H1 (cell line): ENCODE results near the gene THBS3. TPM values are rescaled to one million over a fixed set of nuclear protein-coding genes. Genes with fewer than 3 reads are reported as not detected.

Experiments
- JUN ChIP-seq: IDR thresholded peaks from 2 replicates; pipeline ENCODE4 v1.6.1; 2011; ENCODE audit warnings: low read depth, mild to moderate bottlenecking, improper control_type of control experiment, low read length
- JUND ChIP-seq: IDR thresholded peaks from 2 replicates; pipeline ENCODE4 v1.6.1; 2011; ENCODE audit warnings: mild to moderate bottlenecking, improper control_type of control experiment, low read length
- polyA plus RNA-seq, 7 experiments: library from polyadenylated mRNA; depleted of rRNA in 3 of 7; stranded (reverse) in 5 of 7; unstranded in 2 of 7; fragments of >200 nt in 5 of 7; fragments of 200-250 nt in 2 of 7; gene quantifications; 1 replicate in 5 of 7; 2 replicates in 1 of 7; 4 replicates in 1 of 7; pipeline versions ENCODE4 v1.2.1 to v1.2.3, GENCODE V29; 2011 to 2013; ENCODE audit warnings: missing spikeins in 2 of 7, mixed read lengths in 2 of 7
- total RNA-seq: library from RNA; stranded (reverse); fragmentation: NEBNext Ultra II Directional; extraction: Animal tissue kit (Norgen Biotek cat#: 25700); gene quantifications from 2 replicates; pipeline ENCODE4 v1.2.1, GENCODE V29; 2021

Gene THBS3
- total and polyA plus RNA-seq, 2 of the 8 experiments (the other 6 are each of a cell fraction or from before 2014, with no cell fraction given): 3.0 to 3.5 TPM

DNA sequence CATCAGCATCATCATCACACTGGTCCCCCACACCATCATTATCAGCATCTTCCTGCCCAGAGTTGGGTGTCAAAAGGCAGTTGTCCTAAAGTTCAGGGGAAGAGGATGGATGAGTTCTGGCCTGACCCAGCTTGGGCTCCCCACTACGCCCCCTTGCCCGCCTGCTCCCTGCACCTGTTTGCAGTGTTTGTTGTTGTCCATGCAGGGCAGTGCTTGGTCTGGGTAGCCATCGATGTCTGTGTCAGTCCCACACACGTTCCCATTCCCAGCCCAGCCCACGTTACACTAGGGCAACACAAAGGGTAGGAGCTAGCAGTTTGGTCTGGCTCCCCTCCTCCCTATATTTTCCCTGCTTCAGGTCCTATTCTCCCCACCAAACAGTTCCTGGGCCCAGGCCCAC is 6.8 kb downstream of the THBS3 start (continued):
- no peak for TF ChIP-seq JUN
- no peak for TF ChIP-seq JUND
- TF ChIP-seq, all 59 proteins: peak for 2
